Psoas muscle (tissue), 8 donors: ENCODE measurements around the gene ST8SIA5. TPM values are rescaled to one million over a fixed set of nuclear protein-coding genes. Genes with fewer than 3 reads are reported as not detected.

ENCODE experiments used
- ATAC-seq, 4 donors: fragments of 200-7000 bp; cut with Tn5 transposase; one replicate each; pipeline ENCODE4 v1.9.1; 2020; ENCODE audit warnings: moderate library complexity in 3 of 4, mild to moderate bottlenecking in 2 of 4
- DNase-seq, 2 donors: peaks; one replicate each; pipeline ENCODE4 v3.0.0-alpha.2; 2020
- H3K27ac ChIP-seq: fragments of 200-600 bp; one replicate; pipeline ENCODE4 v1.8.0; 2022
- H3K27me3 ChIP-seq, 3 donors: fragments of 200-600 bp in 1 of 3; one replicate each; pipeline versions ENCODE4 v1.6.1 to v1.8.0; 2013 to 2022; ENCODE audit warnings: low read length in 2 of 3, mild to moderate bottlenecking in 2 of 3, moderate library complexity in 1 of 3; ENCODE audit not compliant: insufficient read depth in 3 of 3
- H3K36me3 ChIP-seq, 2 donors: fragments of 200-600 bp in 1 of 2; one replicate each; pipeline versions ENCODE4 v1.6.1 to v1.8.0; 2013 to 2022; ENCODE audit warnings: low read depth in 1 of 2, mild to moderate bottlenecking in 1 of 2, moderate library complexity in 1 of 2; ENCODE audit not compliant: insufficient read depth in 1 of 2
- H3K4me1 ChIP-seq: fragments of 200-600 bp; one replicate; pipeline ENCODE4 v1.8.0; 2022
- H3K4me3 ChIP-seq: fragments of 200-600 bp; one replicate; pipeline ENCODE4 v1.8.0; 2022; ENCODE audit warnings: mild to moderate bottlenecking
- H3K9me3 ChIP-seq: fragments of 200-600 bp; one replicate; pipeline ENCODE4 v1.8.0; 2022
- CTCF ChIP-seq: fragments of 200-600 bp; IDR thresholded peaks from one replicate; pipeline ENCODE4 v1.8.0; 2022; ENCODE audit warnings: antibody characterized with exemption
- WGBS, 3 donors: extraction: QIAGEN DNeasy Blood & Tissue Kit; methylation state at CpG; one replicate each; pipeline versions ENCODE4 v1.1.6 to v1.1.7; 2013; 5-methylcytosine and 5-hydroxymethylcytosine counted together
- intact Hi-C, 2 donors: fragments of 100-400 bp; cut with DNase I; formaldehyde crosslinking; loops; one replicate each; pipeline versions ENCODE4 v1.11.0 to v1.14.2; 2022
- polyA plus RNA-seq, 3 donors: library from polyadenylated mRNA; stranded (reverse); fragments of 200-250 nt; gene quantifications; one replicate each; pipeline ENCODE4 v1.2.3, GENCODE V29; 2013
- total RNA-seq, 4 donors: library from RNA; stranded (reverse); fragmentation: NEBNext Ultra II Directional in 2 of 4; extraction: Animal tissue kit (Norgen Biotek cat#: 25700) in 2 of 4; gene quantifications; one replicate each; pipeline versions ENCODE4 v1.2.1 to v1.2.4, GENCODE V29; 2021 to 2023
- donor health status: healthy with polysubstance abuse.
- donor health status: DM: no; HTN: no; CAD: no; lungs with moderate emphysema.
- donor health status: Bipolar disorder and iron deficiency.
- donor health status: healthy.
- donor health status: DM: yes; HTN: yes; CAD: no.
- donor health status: DM: no; HTN: no; CAD: no.
- donor health status: DM: no; HTN: no; CAD: no.
- donor health status: DM: yes; HTN: yes; CAD: no.

The ST8SIA5 gene
- total and polyA plus RNA-seq, 7 donors: 1.8 to 9.9 (median 3.2) TPM

- H3K27ac ChIP-seq: no peak overlapping the region
- H3K9me3 ChIP-seq: no peaks in the 10 kb centered on the region
- TF ChIP-seq CTCF: no peak
- ATAC-seq (no peak), DNase-seq (no peak)
- H3K27me3 ChIP-seq: peaks cover 0 to 3% (median 0%) of the 10 kb centered on the region in 3 donors
- H3K36me3 ChIP-seq: no peaks in the 10 kb centered on the region
- intact Hi-C loops: no loop called here
- no peaks in the 10 kb centered on the region for H3K4me1 ChIP-seq
- WGBS, 3 donors: 73 to 77% (median 77%) methylated on average over 3 of the region's 3 CpGs
- no peak overlapping the region for H3K4me3 ChIP-seq
These were observed 30.8 kb upstream of the ST8SIA5 start for GRCh38 chr18:46787674-46788073.

- H3K27me3 ChIP-seq: no peaks in the 10 kb centered on the region
- no peak for DNase-seq
- intact Hi-C loops: loop anchor here in 1 of 2 donors (5.0 kb wide), 1 partner anchor 45 kb away; no protein-coding TSS in a partner anchor
- no peak overlapping the region for H3K4me3 ChIP-seq
- peaks cover 29% of the 10 kb centered on the region for H3K4me1 ChIP-seq
- H3K9me3 ChIP-seq: no peaks in the 10 kb centered on the region
- no peak for TF ChIP-seq CTCF
- WGBS, 3 donors: 58 to 74% (median 62%) methylated on average over 5 of the region's 5 CpGs
- no peaks in the 10 kb centered on the region for H3K36me3 ChIP-seq
- no peak for ATAC-seq
- peak overlapping the region; percentile 48 for H3K27ac ChIP-seq
These were observed 15.5 kb upstream of the ST8SIA5 start for GRCh38 chr18:46772357-46772756.

- Histone ChIP-seq H3K36me3 (no peaks in the 10 kb centered on the region), H3K27ac (no peak overlapping the region), H3K4me3 (no peak overlapping the region), H3K27me3 (no peaks in the 10 kb centered on the region), H3K4me1 (peaks cover 29% of the 10 kb centered on the region), H3K9me3 (no peaks in the 10 kb centered on the region)
- ATAC-seq (no peak), DNase-seq (no peak)
- WGBS, 3 donors: 50 to 54% (median 54%) methylated on average over 3 of the region's 3 CpGs
- TF ChIP-seq CTCF: no peak
- intact Hi-C loops: loop anchor here in 1 of 2 donors (5.0 kb wide), 1 partner anchor 46 kb away; no protein-coding TSS in a partner anchor
These were observed 14.3 kb upstream of the ST8SIA5 start for GRCh38 chr18:46771141-46771540.

GRCh38 chr18:46770708-46771107 is 13.9 kb upstream of the ST8SIA5 start:
- 67 to 88% (median 77%) methylated on average over 2 of the region's 2 CpGs for WGBS, 3 donors
- peaks cover 29% of the 10 kb centered on the region for H3K4me1 ChIP-seq
- H3K27ac ChIP-seq: no peak overlapping the region
- no peaks in the 10 kb centered on the region for H3K9me3 ChIP-seq
- H3K4me3 ChIP-seq: no peak overlapping the region
- no peaks in the 10 kb centered on the region for H3K27me3 ChIP-seq
- H3K36me3 ChIP-seq: no peaks in the 10 kb centered on the region
- TF ChIP-seq CTCF: no peak
- no peak for DNase-seq
- ATAC-seq: no peak
- intact Hi-C loops: loop anchor here in 1 of 2 donors (5.0 kb wide), 1 partner anchor 47 kb away; no protein-coding TSS in a partner anchor
